Large intestine (tissue), 3 donors: ENCODE measurements around the gene HOXA1. TPM values are rescaled to one million over a fixed set of nuclear protein-coding genes. Genes with fewer than 3 reads are reported as not detected.
A peak's percentile ranks its signal among the peaks of the same experiment; 100 is the strongest.

Experiments used
- DNase-seq, 2 donors: peaks; one replicate each; pipeline versions ENCODE4 v3.0.0 to v3.0.0-alpha.2; 2013
- H3K27ac ChIP-seq: one replicate; pipeline ENCODE4 v1.5.1; 2013; ENCODE audit warnings: low read length
- H3K27me3 ChIP-seq: 2 replicates; pipeline ENCODE4 v1.6.1; 2013; ENCODE audit warnings: low read length; ENCODE audit not compliant: control insufficient read depth, insufficient read depth
- H3K36me3 ChIP-seq: 2 replicates; pipeline ENCODE4 v1.6.1; 2013; ENCODE audit warnings: low read length; ENCODE audit not compliant: control insufficient read depth, insufficient read depth
- H3K4me1 ChIP-seq: one replicate; pipeline ENCODE4 v1.6.1; 2013; ENCODE audit warnings: low read length; ENCODE audit not compliant: control insufficient read depth, insufficient read depth
- H3K4me3 ChIP-seq: one replicate; pipeline ENCODE4 v1.5.1; 2013; ENCODE audit warnings: low read length
- H3K9me3 ChIP-seq: one replicate; pipeline ENCODE4 v1.6.1; 2013; ENCODE audit warnings: mild to moderate bottlenecking, low read depth, low read length, moderate library complexity; ENCODE audit not compliant: control insufficient read depth
- WGBS: methylation state at CpG from one replicate; pipeline ENCODE4 v1.1.5; 2013; ENCODE audit warnings: low lambda C conversion rate; ENCODE audit not compliant: insufficient coverage; 5-methylcytosine and 5-hydroxymethylcytosine counted together
- polyA plus RNA-seq: library from polyadenylated mRNA; unstranded; fragments of 120-200 nt; gene quantifications from one replicate; pipeline ENCODE4 v1.2.1, GENCODE V29; 2013

HOXA1 gene
- polyA plus RNA-seq, 1 donor, result 1.5 TPM

DNA sequence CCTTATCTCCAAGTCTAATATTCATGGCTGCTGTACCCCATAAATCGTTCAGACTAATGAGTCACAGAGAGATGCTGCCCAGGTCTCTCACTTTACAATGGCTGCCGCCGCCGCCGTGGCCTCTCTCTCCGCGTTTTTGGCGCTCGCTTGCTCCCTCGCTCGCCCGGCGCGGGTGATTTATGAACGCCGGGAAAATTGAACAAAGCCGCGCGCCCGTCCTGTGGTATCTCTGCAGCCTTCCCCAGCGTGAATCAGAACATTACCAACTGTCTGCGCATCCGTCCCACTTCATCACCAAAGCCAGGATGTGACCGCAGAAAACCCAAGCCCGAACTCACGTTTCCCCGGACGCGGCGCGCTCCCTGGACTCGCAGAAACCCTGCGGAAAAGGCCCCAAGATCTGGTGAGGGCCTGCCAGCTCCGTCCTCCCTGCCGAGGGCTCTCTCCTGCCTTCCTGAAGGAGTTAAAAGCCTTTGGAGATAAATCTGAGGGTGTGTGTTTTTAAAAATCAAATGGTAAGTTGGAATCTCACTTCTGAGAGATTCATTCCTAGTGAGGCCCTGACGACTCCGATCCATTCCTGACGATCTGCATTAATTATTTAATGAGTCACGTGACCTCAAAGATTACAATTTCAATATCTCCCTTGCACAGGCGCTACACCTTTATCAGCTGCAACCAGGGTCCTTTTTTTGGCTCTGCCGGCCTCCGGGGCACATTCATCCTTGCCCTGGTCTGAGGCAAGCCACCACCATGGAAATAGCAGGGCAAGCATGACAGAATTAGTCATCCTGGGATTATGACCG is 28.5 kb upstream of the HOXA1 start:
- DNase-seq, result peak in 1 of 2 donors; percentile 57
- no peaks in the 10 kb centered on the region for H3K27me3 ChIP-seq
- peaks cover 5% of the 10 kb centered on the region for H3K36me3 ChIP-seq
- WGBS, result 20% methylated on average over 1 of the region's 43 CpGs
- peak overlapping the region; percentile 57 for H3K4me3 ChIP-seq
- peak overlapping the region; percentile 86 for H3K27ac ChIP-seq
- H3K9me3 ChIP-seq, result no peaks in the 10 kb centered on the region
- peaks cover 51% of the 10 kb centered on the region for H3K4me1 ChIP-seq

DNA sequence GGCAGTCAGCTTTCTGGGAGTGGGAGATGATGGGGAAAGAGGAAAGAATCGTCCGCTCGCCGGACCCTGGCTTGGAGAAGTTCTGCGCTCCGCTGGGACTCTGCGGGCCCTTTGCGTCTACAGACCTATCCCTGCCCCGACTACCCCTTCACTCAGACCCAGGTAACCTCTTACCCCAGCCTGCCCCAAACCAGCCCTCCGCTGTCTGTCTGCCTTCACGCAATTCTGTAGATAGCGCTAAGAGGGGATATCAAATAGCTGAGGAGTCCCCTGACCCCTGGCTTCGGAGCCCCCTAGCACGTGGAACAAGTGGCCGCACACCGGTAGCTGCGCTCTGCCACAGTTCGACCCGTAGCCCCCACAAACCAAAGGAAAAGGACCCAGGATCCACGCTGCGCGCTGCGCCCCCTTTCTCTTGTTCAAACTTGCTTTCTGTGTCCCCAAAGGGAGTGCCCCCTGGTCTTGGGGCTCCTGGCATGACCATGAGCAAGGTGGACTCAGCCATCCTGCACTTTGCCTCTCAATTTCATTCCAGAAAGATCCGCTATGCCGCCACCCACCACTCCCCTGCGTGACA is 27.8 kb upstream of the HOXA1 start:
- H3K4me3 ChIP-seq, result peak overlapping the region; percentile 57
- H3K9me3 ChIP-seq, result no peaks in the 10 kb centered on the region
- no CpG with 5 or more reads among the region's 26 CpGs for WGBS
- H3K27me3 ChIP-seq, result no peaks in the 10 kb centered on the region
- no peak for DNase-seq
- peaks cover 11% of the 10 kb centered on the region for H3K36me3 ChIP-seq
- peak overlapping the region; percentile 86 for H3K27ac ChIP-seq
- peaks cover 58% of the 10 kb centered on the region for H3K4me1 ChIP-seq

DNA sequence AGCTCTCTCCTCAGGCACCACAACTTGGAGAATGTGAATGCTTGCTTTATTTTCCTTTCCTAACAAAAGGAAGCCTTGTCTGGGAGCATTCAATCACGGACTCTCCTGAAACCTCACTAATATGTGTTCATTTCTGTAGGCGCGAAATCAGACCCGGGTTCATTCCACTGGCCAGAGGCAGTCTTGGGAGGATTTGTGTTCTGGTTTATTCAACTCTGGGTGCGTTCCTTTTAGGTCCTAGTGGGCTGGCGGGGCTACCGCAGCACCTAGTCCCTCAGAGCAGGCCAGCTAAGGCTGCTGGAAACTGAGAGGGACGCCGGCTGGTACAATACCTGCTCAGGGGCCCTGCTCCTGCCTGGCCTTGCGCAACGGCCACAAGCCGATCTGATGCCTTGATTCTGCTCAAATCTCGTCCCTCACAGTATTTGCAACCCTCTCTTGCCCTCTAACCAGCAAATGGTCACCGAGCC is 27.2 kb upstream of the HOXA1 start:
- WGBS, result no CpG with 5 or more reads among the region's 14 CpGs

DNA sequence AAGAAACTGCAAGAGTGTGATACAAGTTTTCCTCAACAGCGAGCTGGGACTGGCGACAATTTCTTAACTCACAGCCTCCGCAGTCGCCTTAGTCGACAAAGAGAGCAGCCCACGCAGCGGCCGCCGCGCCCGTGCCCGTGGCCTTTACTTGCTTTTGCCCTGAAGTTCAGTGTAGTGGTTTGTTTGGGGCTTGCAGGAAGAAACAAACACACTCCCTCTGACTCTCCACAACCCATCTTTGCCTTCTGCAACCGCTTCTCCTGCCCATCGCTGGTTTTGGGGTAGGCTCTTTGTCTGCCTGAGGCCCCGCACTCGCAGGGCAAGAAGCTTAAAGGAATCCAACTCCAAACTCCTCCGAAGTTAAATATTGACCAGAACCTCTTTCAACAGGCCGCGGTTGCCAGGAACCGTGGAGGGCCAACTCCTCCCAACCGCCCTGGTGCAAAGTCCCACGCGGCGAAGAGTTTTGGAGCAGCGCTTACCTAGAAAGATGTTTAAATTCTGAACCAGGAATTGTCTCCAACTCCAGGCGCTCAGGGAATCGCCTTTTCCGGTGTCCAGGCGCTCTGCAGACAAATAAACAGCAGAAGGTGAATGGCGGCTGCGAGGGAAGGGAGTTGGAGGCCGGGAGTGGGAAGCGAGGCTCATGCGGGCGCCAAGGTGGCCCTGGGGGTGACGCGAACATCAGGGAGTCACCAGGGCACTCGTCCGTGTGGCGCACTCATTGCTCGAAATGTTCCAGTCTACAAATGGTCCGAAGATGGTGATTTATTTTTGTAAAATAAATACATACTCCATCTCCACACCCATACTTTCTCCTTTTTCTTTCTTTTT is 26.5 kb upstream of the HOXA1 start:
- Histone ChIP-seq H3K4me1 (peaks cover 66% of the 10 kb centered on the region), H3K27ac (peak overlapping the region; percentile 86), H3K36me3 (peaks cover 18% of the 10 kb centered on the region), H3K4me3 (peak overlapping the region; percentile 57), H3K9me3 (no peaks in the 10 kb centered on the region), H3K27me3 (no peaks in the 10 kb centered on the region)
- DNase-seq, result peak in 1 of 2 donors; percentile 88
- 0% methylated on average over 1 of the region's 42 CpGs for WGBS

More for the DNA sequence above, 27.2 kb upstream of the HOXA1 start:
- Histone ChIP-seq H3K36me3 (peaks cover 11% of the 10 kb centered on the region), H3K9me3 (no peaks in the 10 kb centered on the region), H3K27me3 (no peaks in the 10 kb centered on the region), H3K27ac (peak overlapping the region; percentile 86), H3K4me1 (peaks cover 62% of the 10 kb centered on the region), H3K4me3 (peak overlapping the region; percentile 57)
- DNase-seq, result peak in 1 of 2 donors; percentile 70

DNA sequence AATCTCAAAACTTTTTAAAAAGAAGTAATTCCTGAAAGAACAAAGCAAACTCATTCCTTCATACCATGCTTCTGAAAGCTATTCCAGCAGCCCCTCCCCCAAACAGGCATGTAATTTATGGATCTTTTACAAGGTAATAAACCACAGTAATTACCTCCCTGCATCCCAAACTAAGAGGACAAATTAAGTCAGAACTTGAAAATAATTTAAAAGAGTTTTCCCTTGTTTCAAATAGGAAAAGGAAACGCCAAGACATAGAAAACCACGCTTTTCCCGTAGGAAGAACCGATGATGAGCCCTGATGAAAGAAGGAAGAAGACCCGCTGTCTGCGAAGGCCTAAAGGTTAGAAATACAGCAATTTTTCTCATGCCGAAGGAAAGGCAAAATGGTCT is 25.9 kb upstream of the HOXA1 start:
- Histone ChIP-seq H3K4me1 (peaks cover 70% of the 10 kb centered on the region), H3K27ac (peak overlapping the region; percentile 86), H3K9me3 (no peaks in the 10 kb centered on the region), H3K27me3 (no peaks in the 10 kb centered on the region), H3K4me3 (peak overlapping the region; percentile 57), H3K36me3 (peaks cover 20% of the 10 kb centered on the region)
- WGBS, result 0% methylated on average over 4 of the region's 7 CpGs
- peak in 1 of 2 donors; percentile 59 for DNase-seq

DNA sequence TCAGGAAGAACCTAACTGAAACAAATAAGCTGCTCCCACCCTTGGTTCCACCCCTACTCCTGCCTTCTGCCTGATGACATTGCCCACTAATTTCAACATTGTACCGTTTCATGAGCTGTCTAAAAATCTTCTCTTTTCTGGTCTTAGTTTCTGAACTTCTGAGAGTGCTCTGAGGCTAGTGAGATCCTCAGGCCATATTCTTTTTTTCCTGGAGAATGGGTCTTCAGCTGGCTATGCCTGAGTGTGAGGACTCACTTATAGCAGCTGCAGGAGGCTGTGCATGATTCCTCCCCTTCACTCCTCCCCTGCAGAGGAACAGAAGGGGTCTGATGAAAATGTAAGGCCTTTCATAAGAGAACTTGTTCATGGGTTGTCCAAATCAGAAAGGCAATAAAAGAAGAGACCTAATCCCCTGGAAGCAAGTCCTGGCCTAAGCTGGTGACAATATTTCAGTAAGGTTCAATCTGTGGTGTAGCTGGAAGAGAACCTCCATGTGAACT is 23.7 kb upstream of the HOXA1 start:
- peaks cover 25% of the 10 kb centered on the region for H3K36me3 ChIP-seq
- no peaks in the 10 kb centered on the region for H3K9me3 ChIP-seq
- H3K4me3 ChIP-seq, result no peak overlapping the region
- no peak for DNase-seq
- peak overlapping the region; percentile 86 for H3K27ac ChIP-seq
- H3K27me3 ChIP-seq, result no peaks in the 10 kb centered on the region
- WGBS, result no CpG with 5 or more reads among the region's 1 CpG
- H3K4me1 ChIP-seq, result peaks cover 68% of the 10 kb centered on the region

DNA sequence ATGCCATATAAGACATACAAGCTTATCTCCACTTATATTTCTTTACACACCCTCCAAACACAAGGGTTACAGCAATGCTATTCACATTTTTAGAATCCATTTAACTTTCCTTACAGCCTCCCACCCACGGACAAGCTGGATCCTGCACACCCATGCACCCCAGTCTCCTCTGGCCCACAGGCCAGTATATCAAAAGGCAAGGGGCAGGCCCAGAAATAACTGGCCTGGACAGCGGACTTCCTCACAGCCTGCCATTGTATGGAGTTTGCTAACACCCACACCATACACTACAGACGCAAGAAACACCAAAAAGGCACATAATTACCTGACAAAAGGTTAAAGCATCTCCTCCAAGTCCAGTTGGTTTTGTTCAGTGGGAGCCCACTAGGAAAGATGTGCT is 22.8 kb upstream of the HOXA1 start:
- H3K4me3 ChIP-seq, result peak overlapping the region; percentile 58
- no peaks in the 10 kb centered on the region for H3K9me3 ChIP-seq
- WGBS, result no CpG with 5 or more reads among the region's 3 CpGs
- DNase-seq, result no peak
- peak overlapping the region; percentile 81 for H3K27ac ChIP-seq
- H3K4me1 ChIP-seq, result peaks cover 64% of the 10 kb centered on the region
- H3K27me3 ChIP-seq, result no peaks in the 10 kb centered on the region
- H3K36me3 ChIP-seq, result peaks cover 23% of the 10 kb centered on the region

DNA sequence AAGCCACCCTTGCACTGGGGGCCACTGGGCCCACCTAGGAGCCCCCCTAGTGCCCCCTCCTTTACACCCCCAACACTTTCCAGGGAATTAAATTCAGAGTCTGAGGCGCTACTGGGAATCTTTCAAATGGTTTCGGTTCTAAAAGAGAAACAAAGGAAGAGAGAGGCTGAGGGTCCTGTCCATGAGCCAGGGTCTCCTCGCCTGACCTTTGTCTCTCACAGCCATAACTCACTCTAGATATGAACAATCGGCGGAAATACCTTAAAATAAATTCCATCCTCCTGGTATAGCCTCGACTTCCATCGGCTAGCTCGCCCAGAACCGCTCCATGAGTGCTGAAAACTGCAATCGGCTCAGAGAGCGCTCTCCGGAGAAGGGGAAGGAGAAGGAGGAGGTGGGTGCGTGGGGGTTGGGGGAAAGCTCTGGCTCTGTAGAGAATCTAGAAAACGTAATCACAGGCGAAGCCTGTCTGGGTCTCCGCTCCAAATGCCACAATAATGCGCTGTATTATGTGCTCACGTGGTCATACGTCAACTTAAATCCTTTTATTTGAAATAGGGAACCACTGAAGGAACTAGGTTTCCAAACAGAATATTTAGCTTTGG is 22.2 kb upstream of the HOXA1 start:
- peaks cover 3% of the 10 kb centered on the region for H3K27me3 ChIP-seq
- H3K4me1 ChIP-seq, result peaks cover 63% of the 10 kb centered on the region
- H3K4me3 ChIP-seq, result peak overlapping the region; percentile 58
- H3K9me3 ChIP-seq, result no peaks in the 10 kb centered on the region
- no CpG with 5 or more reads among the region's 19 CpGs for WGBS
- peaks cover 23% of the 10 kb centered on the region for H3K36me3 ChIP-seq
- no peak for DNase-seq
- peak overlapping the region; percentile 81 for H3K27ac ChIP-seq

DNA sequence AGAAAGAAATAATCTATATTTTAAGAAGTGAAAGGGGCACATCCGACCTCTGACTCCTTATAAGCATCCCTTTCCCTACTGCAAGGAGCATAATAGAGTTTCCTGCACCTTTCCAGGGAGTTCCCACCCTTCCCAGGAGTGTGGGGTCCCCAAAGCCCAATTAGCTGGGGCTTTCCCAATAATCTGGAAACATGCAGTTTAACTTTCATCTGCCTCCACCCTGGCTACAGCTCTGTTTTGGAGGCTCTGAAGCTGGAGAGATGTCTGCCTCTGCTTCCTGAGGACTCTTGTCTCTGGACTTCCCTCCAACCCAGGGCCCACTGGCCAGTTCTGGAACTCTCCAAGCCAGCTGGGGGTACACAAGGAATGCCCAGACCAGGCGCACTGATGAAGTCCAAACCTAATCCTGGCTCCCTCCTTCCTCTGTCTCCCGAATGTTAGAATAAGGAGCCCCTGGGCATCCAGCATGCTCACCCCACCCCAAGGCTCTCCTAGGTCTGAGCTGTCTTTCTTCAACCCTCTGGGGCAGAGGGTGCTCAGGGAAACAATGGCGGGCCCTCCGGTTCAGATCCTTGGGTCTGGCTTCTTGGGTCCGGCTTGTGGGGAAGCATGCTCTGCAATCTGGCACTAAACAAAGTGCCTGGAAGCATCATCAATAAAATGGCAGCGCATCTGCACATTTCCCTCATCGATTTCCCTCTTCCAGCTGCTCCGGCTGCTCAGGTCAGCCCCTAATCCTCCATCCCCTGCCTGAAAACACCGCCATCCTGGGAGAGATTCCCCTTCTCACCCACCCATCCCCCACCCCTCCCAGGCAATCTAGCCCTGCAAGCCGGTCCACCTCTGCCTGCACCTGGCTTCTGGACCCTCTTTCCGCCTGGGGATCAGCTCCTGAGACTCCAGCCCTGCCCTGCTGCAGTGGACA is 21.4 kb upstream of the HOXA1 start:
- no peak for DNase-seq
- Histone ChIP-seq H3K4me3 (peak overlapping the region; percentile 58), H3K36me3 (peaks cover 23% of the 10 kb centered on the region), H3K4me1 (peaks cover 63% of the 10 kb centered on the region), H3K27ac (peak overlapping the region; percentile 81), H3K9me3 (no peaks in the 10 kb centered on the region), H3K27me3 (peaks cover 3% of the 10 kb centered on the region)
- WGBS, result 40% methylated on average over 1 of the region's 12 CpGs
